B cell (primary cell): Measurements from ENCODE around the gene COL21A1.

Experiments
- EZH2 ChIP-seq: IDR thresholded peaks from 2 replicates; pipeline ENCODE4 v1.6.1; 2012; ENCODE audit warnings: borderline replicate concordance, low read depth, mild to moderate bottlenecking, moderate library complexity, low read length; ENCODE audit not compliant: insufficient read depth, poor library complexity, severe bottlenecking
- TF ChIP-seq, protein P1 (sequence below): fragments of 200-600 bp; IDR thresholded peaks from one replicate; pipeline ENCODE4 v1.8.0; 2022; ENCODE audit warnings: antibody characterized with exemption, mild to moderate bottlenecking

DNA sequence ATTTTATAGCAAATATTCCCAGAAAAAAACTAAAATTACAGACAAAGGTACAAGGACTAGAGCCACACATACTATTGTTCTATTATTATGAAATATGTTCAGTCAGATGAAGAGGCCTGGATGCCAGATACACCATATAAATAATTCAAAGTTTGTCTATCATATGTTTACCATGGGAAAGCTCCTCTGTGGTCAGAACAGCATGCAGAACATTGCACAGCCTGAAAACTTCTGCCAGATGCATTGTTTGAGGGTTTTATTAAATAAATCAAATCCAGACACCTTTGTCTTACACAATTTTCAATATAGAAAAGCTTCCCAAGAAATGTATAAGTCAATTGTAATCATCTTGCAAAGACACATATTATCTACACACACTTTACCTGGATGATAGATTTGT lies 35.0 kb upstream of the COL21A1 start:
- TF ChIP-seq EZH2: no peak
- TF ChIP-seq, protein P1, sequence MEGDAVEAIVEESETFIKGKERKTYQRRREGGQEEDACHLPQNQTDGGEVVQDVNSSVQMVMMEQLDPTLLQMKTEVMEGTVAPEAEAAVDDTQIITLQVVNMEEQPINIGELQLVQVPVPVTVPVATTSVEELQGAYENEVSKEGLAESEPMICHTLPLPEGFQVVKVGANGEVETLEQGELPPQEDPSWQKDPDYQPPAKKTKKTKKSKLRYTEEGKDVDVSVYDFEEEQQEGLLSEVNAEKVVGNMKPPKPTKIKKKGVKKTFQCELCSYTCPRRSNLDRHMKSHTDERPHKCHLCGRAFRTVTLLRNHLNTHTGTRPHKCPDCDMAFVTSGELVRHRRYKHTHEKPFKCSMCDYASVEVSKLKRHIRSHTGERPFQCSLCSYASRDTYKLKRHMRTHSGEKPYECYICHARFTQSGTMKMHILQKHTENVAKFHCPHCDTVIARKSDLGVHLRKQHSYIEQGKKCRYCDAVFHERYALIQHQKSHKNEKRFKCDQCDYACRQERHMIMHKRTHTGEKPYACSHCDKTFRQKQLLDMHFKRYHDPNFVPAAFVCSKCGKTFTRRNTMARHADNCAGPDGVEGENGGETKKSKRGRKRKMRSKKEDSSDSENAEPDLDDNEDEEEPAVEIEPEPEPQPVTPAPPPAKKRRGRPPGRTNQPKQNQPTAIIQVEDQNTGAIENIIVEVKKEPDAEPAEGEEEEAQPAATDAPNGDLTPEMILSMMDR: no peak
